ENCODE results near the gene PDHA2.
"Not testable (repeated sequence)": the region's sequence is repeated elsewhere in the genome, so short reads cannot be mapped to it uniquely, and the experiment has no call there.

The PDHA2 gene

DNA sequence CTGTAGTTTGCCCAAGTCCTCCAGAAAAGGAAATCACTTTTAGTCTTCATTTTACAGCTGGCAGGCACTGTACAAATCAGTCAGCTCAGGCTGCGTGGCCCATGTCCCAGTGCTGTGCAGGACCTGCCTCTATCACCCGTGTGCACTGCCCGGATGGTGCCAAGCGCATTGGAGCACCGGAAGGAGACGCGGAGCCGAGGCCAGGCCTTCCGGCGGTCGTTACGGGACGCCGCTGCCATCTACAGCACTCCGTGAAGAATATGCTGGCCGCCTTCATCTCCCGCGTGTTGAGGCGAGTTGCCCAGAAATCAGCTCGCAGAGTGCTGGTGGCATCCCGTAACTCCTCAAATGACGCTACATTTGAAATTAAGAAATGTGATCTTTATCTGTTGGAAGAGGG, at the start of gene PDHA2:
TSS of gene PDHA2 (plus strand) at position 203 of the 400 bp plus-strand sequence. CDS start at position 261, 58 bp downstream.
- FAIRE-seq (no peak), DNase-seq (ENCODE audit: insufficient read length, low spot score) (no peak)

DNA sequence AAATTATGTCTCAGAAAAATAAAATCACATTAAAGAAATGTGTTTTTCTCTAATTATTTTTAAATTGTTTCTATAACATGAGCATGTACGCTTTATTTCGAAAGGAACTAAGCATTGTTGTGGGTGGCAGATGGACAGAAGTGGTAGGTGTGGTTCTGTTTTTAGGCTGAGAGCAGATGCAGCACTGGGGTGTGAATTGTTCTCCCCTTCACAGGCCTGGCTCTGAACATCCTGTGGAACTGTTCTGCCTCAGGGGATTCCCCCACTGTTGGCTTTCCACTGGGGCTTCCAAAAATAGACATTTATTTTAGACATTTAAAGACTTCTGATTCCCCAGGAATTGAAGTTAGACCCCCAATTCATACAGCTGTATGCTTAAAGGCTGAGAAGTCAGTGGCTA, 41.9 kb upstream of the PDHA2 start:
- FAIRE-seq = no peak
- DNase-seq (ENCODE audit: insufficient read length, low spot score) = no peak

DNA sequence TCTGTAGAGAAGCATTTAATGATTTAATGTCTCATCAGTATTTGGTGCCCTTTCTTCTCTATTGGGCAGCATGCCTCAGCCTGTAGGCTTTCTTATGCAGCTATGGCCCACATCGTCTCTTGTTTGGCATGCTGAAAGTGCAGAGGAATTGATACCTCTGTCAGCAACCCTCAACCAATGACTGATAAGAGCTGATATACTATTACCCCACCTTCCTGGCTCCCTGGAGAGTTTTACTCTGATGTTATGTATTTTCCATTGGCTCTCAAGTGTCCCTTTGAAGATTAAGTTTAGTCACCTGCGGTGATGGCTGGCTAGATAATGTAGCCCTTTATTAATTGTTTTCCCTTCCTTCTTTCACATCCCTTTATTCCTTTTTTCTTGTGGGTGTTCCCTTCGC, 41.2 kb upstream of the PDHA2 start:
- DNase-seq (ENCODE audit: insufficient read length, low spot score) (no peak), FAIRE-seq (no peak)

DNA sequence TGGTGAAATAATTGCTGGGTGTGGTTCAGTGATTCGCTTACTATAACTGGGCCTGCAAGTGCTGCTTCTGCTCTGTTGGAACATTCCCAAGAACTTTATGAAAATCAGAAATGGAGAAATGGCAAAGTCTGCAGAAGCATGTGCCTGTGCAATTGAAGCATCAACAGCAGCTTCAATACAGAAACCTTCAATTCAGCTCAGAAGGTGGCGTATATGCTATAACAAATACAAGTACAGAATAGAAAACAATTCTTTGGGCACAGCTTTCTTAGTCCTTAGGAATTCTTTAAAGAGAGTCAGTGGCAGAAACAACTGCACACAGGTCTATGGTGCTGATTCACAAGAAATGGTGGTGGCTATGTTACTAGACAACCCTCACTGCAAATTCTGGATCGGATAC, 18.0 kb upstream of the PDHA2 start:
- DNase-seq (ENCODE audit: insufficient read length, low spot score) = no peak
- no peak for FAIRE-seq

DNA sequence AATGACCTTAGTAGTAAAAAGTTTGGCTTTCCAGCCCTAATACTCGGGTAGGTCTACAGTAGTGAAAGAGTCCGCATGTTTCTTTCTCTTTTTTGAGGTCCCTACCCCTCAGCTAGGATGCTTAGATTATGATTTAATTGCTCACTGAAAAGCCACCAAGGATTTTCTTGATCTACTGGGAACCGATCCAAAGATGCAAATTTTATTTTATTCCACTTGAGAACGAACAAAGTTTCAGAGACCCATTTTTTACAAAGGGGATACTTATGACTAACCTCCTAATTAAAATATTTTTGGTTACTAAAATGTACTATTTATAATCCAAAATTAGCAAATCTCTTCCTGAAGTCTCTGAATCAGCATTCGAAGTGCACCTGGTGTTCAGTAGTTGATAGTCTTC, 14.3 kb upstream of the PDHA2 start:
- FAIRE-seq = no peak
- DNase-seq (ENCODE audit: insufficient read length, low spot score) = no peak

DNA sequence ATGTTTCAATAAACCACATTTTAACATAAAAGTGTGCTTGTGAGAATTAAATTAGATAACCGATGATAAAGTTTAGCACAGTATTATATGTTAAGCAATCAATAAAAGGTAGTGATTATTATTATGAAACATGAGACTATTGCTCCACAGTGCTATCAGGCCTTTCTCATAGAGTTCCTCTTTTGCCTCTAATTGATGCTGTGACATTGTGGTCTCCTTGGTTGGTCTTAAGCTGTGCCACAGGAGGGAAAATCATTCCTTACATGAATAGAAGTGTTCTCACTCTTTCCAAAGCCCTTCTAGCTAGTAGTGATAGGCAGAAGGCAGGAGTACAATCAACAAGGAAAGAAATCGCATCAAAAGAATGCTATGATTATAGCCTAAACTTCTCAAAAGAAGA, 9.2 kb upstream of the PDHA2 start:
- no peak for FAIRE-seq
- no peak for DNase-seq (ENCODE audit: insufficient read length, low spot score)

DNA sequence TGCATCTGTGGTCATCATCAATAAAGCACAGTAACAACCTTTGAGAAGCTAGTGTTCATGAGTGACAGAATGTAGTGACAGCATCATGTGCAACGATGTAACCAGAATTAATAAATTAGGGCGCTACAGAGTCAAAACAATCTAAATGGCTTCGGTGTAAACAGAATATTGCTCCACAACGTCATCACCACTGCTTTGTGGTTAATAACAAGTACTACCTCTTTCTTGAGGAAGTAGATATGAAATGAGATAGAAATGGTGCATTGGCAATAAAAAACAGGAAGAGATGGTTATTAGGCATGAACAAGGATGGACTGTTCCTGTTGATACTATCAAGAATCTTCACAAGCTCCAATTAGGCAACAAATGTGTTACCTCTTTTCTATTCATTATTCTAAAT, 8.7 kb upstream of the PDHA2 start:
- no peak for FAIRE-seq

DNA sequence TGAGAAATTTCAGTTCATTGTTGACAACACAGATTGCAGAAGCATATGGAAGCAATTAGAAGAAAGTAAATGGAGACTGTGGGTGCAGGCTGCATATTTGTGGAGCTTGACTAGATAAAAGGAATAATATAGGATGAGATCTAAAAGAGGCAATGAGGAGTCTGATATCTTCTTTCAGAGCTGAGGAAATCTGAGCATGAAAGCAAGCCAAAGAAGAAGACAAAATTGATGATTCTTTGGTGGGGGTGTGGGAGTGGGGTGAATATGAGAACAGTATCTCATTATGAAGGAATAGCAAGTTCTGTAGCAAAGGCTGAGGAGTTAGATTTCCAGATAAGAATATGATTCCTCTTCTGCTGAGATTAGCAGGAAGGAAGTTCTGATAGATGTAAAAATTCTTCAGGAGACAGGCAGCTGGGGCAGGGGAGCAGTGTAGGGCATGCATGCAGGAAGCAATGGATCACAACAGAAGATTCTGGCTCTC, 6.1 kb upstream of the PDHA2 start:
- DNase-seq (ENCODE audit: insufficient read length, low spot score) (no peak), FAIRE-seq (no peak)

More for the DNA sequence above, 8.7 kb upstream of the PDHA2 start:
- DNase-seq (ENCODE audit: insufficient read length, low spot score) = no peak

DNA sequence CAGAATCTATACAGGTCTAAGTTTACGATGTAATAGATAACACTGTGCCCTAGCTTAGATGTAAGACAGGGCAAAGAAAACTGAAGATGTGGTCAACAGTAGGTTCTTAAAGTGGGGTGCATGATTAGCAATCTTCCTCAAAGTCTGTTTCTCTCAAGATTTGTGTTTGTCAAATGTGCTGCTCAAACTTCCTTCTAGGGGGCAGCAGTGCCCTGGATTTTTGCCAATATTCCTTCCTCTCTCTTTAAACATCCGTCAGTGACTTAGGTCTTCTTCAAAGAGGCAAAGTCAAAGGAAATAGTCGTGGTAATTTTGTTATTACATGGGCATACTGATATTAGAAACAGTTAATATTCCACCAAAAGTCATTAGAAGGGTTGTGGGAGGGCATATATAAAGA, 4.2 kb upstream of the PDHA2 start:
- FAIRE-seq (no peak), DNase-seq (ENCODE audit: insufficient read length, low spot score) (no peak)

DNA sequence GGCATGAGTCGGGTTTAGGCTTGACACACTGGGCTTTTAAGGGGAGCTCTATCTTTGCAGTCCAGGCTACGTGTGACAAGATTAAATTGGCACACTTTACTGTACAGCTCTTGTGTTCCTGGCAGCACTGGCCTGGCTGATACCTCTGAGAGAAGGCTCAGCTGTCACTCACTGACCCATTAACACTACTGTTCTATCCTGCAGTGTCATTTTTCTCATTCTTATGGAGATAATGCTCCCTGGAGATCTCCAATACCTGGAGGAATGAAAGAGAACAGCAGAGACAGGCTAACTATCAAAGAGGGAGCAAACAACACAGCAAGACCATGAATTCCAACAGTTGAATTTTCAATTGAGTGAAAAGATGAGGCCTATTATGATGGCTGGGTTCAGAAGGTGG, 1.7 kb upstream of the PDHA2 start:
- no peak for DNase-seq (ENCODE audit: insufficient read length, low spot score)
- FAIRE-seq = no peak

DNA sequence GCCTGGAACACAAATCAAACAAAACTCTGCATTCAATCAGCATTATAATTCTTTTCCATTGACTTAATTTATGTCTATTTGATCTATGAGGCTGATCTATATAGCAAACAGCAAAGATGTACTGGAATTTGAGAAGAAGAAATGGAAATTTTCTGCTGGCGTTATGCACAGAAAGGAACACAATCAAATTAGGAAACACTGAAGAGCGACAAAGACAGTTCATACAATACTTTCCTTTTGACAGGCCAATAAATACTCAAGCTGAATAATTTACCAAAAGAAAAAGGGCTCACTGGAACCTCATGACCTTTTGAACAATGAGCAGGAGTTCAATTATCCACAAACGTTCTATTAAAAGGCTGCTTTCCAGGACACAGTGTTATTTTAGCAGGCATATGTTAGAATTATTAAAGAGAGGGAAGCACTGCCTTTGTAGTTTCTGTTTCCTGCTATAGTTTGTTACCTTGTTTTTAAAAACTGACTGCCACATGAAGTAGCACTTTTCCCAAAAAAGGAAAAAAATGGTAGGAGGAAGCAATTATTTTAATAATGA, 8.1 kb downstream of the PDHA2 start:
- FAIRE-seq = no peak
- DNase-seq (ENCODE audit: insufficient read length, low spot score) = no peak

DNA sequence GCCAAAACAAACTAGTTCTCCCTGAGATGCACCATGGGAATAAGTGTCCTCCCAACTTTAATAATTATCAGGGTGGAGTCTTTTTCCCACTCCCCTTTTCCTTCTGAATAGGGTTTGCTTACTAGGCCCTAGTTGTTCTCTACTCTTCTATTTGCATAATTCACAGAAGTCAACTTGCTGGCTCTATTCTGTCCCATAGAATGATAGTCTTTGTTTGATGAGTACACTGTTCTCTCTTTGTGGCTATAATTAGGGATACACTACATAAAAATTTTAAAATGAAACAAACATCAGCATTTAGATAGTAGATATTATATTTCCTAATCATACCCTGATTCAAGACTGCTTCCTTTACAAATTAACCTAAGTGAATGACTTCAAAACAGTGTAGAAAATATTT, 10.3 kb downstream of the PDHA2 start:
- no peak for DNase-seq (ENCODE audit: insufficient read length, low spot score)
- no peak for FAIRE-seq

DNA sequence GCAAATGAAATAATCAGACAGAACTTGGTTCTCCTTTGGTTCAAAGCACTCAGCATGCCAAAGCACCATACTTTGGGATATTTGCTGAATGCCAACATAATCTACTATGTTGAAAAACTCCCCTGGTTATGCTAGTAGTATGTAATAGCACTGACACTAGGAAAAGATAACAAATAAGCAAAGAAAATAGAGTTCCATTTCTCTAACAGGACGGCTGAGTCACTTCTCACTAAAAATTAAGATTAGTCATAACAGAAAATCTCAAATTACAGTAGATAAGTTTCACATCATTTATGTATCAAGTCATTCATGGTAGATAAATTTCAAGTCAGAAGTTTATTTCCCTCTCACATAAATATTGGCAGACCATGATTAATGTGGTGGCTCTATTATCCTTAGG, 17.9 kb downstream of the PDHA2 start:
- DNase-seq (ENCODE audit: insufficient read length, low spot score) = no peak
- no peak for FAIRE-seq

DNA sequence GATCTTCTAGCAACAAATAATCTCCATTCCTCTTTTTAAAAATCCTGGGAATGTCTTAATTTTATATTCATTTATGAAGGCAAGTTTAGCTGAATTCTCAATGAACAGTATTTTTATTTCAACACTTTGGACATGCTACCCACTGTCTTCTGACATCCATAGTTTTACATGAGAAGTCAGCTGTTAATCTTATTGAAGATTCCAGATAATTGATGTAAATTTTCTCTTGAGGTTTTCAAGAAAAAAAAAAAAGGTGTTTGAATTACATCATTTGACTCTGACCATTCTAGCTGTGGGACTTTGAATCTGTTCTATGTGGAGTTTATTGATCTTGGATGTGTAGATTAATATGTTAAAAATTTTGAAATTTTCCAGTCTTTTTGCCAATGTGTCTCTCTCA, 28.0 kb downstream of the PDHA2 start:
- DNase-seq (ENCODE audit: insufficient read length, low spot score) (no peak), FAIRE-seq (no peak)

DNA sequence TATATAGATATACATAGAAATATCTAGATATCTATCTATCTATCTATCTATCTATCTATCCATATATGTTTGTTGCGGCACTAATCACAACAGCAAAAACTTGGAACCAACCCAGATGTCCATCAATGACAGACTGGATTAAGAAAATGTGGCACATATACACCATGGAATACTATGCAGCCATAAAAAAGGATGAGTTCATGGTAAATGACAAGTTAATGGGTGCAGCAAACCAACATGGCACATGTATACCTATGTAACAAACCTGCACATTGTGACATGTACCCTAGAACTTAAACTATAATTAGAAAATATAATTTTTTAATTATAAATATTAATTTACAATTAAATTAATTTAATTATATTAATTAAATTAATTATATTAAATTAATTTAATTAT, 29.5 kb downstream of the PDHA2 start:
- not testable (repeated sequence) for FAIRE-seq; DNase-seq (ENCODE audit: insufficient read length, low spot score)

DNA sequence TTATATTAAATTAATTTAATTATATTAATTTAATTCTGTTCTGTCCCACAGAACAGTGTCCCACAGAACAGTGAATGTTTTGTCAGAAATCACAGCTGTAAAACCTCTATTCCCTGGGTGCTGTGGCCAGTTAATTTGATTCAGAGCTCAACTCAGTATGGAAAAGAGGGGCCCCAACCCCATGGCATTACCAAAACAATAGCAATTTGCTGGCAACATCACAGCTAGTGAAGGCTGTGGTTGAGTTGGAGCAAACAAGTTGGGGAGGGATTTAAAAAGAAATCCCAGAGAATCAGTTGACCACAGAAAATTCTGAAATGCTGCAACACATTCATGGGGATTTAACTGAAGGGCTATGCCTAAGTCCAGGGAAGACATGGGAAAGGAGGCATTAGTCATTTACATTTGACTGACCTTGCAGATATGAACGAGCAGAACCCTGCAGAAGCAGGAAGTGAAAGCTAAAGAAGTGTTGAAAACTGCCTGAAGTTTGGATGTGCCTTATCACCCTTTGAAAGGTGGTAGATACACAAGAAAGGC, 30.1 kb downstream of the PDHA2 start:
- DNase-seq (ENCODE audit: insufficient read length, low spot score) (no peak), FAIRE-seq (no peak)

DNA sequence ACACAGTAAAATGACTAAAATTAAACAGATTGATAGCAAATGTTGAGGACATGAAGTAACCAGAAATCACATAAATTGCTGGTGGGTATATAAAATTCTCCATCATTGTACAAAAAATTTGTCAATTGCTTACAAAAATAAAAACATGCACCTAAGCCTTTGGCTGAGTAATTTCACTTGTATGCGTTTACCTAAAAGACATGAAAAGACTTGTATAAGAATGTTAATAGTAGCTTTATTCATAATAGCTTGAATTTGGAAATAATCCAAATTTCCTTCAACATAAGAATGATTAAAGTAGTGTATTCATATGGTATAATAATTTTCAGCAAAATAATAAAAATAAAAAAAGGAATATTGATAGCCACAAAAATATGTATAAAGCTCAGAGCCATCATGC, 37.7 kb downstream of the PDHA2 start:
- FAIRE-seq = no peak
- DNase-seq (ENCODE audit: insufficient read length, low spot score) = no peak

DNA sequence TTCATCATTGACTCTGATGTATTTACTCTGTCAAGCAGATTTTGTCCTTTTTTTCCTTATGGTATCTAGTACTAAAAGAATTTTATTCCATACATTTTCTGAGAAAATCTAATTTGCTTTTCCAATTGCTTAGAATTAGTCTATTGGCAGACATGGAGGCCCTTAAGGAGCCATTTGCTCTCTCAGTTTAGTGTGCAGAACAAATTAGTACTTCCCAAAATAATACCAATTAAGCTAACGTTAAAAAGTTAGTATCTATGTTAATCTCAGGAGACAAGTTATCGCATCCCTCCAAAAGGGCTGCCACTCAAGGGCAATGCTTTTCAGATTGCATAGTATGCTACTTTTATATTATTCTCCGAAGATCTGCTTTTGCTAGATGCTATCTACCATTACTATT, 47.7 kb downstream of the PDHA2 start:
- FAIRE-seq (no peak), DNase-seq (ENCODE audit: insufficient read length, low spot score) (no peak)

DNA sequence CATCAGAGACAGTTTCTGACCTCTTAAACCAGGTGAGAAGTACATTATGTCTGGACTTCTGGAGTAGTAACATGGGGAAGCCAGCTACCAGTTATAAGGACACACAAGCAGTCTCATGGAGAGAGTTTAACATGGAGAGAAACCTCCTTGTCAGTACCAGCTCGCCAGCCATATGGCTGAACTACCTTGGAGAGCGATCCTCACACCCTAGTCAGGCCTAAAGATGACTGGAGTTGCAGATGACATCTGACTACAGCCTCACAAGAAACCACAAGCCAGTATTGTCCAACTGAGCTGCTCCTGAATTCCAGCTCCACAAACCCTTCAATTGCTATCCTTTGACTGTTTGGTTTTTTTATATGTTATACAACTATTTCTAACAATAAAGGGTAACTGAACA, 49.8 kb downstream of the PDHA2 start:
- FAIRE-seq (no peak), DNase-seq (ENCODE audit: insufficient read length, low spot score) (no peak)

Measured in GM19239 (cell line).